RWPE1 (cell line): Measurements from ENCODE around the gene S1PR5.
"Not testable (repeated sequence)": the region's sequence is repeated elsewhere in the genome, so short reads cannot be mapped to it uniquely, and the experiment has no call there.

Experiments used
- CTCF ChIA-PET: fragments of 350-600 bp; sonication (Branson Sonifier 250); formaldehyde crosslinking; extraction: SDS; loops from one replicate; lab custom pipeline; 2021; lab: Yijun Ruan, JAX
- POLR2A ChIA-PET: fragments of 400-600 bp; formaldehyde crosslinking; extraction: SDS; loops from one replicate; lab custom pipeline; 2020; ENCODE audit warnings: antibody characterized with exemption; ENCODE audit not compliant: low non-redundant PET; lab: Yijun Ruan, JAX
- DNase-seq: peaks from one replicate; pipeline ENCODE4 v3.0.0; 2012; ENCODE audit warnings: low spot score
- H3K27ac ChIP-seq: fragments of 450-650 bp; 2 replicates; pipeline ENCODE4 v1.5.1; 2017
- TF ChIP-seq, protein P1 (sequence below): fragments of 450-650 bp; conservative IDR thresholded peaks from 2 replicates; pipeline ENCODE4 v1.5.1; 2017; ENCODE audit warnings: low read depth, mild to moderate bottlenecking

Gene S1PR5

DNA sequence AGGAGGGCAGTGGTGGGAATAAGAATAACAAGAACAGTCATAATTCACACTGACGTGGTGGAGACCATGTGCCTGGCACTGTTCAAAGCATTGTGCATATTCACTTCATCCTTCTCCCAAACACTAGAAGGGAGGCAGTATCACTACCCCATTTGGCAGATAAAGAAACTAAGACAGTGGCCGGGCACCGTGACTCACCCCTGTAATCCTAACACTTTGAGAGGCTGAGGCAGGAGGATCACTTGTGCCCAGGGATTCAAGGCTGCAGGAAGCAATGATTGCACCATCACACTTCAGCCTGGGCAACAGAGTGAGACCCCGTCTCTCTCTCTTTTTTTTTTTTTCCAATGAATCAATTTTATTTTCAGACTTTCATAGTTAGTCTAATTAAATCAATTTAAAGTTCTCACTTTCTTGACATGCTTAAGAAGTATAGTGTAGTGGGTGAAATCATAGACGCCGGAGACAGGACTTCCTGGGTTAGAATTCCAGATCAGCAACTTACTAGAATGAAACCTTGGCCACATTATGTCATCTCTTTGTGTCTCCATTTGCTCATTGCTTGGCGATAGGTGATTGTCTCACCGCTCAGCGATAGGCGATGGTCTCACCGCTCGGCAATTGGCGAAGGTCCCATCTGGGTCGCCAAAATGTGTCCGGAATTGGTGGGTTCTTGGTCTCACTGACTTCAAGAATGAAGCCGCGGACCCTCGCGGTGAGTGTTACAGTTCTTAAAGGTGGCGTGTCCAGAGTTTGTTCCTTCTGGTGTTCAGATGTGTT lies 21.1 kb upstream of the S1PR5 start:
- no peak for DNase-seq
- CTCF ChIA-PET: no interaction called here
- TF ChIP-seq, protein P1, sequence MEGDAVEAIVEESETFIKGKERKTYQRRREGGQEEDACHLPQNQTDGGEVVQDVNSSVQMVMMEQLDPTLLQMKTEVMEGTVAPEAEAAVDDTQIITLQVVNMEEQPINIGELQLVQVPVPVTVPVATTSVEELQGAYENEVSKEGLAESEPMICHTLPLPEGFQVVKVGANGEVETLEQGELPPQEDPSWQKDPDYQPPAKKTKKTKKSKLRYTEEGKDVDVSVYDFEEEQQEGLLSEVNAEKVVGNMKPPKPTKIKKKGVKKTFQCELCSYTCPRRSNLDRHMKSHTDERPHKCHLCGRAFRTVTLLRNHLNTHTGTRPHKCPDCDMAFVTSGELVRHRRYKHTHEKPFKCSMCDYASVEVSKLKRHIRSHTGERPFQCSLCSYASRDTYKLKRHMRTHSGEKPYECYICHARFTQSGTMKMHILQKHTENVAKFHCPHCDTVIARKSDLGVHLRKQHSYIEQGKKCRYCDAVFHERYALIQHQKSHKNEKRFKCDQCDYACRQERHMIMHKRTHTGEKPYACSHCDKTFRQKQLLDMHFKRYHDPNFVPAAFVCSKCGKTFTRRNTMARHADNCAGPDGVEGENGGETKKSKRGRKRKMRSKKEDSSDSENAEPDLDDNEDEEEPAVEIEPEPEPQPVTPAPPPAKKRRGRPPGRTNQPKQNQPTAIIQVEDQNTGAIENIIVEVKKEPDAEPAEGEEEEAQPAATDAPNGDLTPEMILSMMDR: no peak
- POLR2A ChIA-PET: interaction anchor here (0.6 kb wide), 1 partner anchor 14 kb away, joined by 3 read pairs; no protein-coding TSS in a partner anchor
- H3K27ac ChIP-seq: no peak overlapping the region

DNA sequence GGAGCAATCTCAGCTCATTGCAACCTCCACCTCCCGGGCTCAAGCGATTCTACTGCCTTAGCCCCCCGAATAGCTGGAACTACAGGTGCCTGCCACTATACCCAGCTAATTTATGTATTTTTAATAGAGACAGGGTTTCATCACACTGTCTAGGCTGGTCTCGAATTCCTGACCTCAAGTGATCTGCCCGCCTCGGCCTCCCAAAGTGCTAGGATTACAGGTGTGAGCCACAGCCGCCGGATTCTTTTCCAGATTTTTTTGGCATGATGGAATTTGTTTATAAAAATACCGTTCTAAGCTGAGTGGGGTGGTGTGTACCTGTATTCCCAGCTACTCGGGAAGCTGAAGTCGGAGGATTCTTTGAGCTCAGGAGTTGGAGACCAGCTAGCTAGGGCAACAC lies 20.4 kb upstream of the S1PR5 start:
- TF ChIP-seq, protein P1: no peak
- POLR2A ChIA-PET: interaction anchor here (0.6 kb wide), 1 partner anchor 15 kb away, joined by 3 read pairs; no protein-coding TSS in a partner anchor
- no peak for DNase-seq
- no peak overlapping the region for H3K27ac ChIP-seq
- CTCF ChIA-PET: no interaction called here

GRCh38 chr19:10535613-10536012 lies 18.4 kb upstream of the S1PR5 start:
- ChIA-PET CTCF (interaction anchor here (0.6 kb wide), 4 partner anchors 11 to 113 kb away, joined by 3 to 5 read pairs (median 3); no protein-coding TSS in a partner anchor), POLR2A (interaction anchor here (0.6 to 0.8 kb wide), 4 partner anchors 16 to 39 kb away, joined by 4 to 9 read pairs (median 6); partner anchors contain the start of gene KRI1)
- DNase-seq: peak; percentile 89
- TF ChIP-seq, protein P1: no peak
- peak overlapping the region; percentile 97 for H3K27ac ChIP-seq

DNA sequence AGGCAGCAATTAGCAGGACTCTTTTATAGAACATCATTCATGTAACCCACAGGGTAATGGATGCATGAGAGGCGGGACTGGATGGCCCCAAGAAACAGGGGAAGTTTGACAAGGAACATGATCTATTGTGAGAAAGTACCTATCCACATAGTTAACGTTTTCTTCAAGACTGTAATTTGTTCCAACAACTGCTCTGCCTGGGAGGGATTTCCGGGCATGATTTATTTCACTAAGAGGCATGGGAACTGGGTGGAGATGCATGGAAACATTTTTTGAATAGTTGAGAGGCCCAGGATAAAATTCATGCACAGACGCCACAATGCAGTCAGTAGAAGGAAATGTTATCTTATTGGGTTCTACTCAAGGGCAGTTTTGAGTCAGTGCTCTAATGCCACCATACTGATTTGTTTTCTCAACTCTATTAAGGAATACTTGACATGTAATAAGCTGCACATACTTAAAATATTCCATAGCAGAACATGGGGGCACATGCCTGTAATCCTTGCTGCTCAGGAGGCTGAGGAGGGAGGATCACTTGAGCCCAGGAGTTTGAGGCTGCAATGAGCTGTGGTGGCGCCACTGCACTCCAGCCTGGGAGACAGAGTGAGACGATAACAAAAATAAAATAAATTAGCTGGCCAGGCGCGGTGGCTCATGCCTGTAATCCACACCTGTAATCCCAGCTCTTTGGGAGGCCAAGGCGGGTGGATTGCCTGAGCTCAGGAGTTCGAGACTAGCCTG lies 16.6 kb upstream of the S1PR5 start:
- ChIA-PET CTCF (interaction anchor here (0.6 kb wide), 1 partner anchor 218 kb away, joined by 3 read pairs; no protein-coding TSS in a partner anchor), POLR2A (interaction anchor here (0.7 kb wide), 1 partner anchor 173 kb away, joined by 7 read pairs; no protein-coding TSS in a partner anchor)
- H3K27ac ChIP-seq: peak overlapping the region; percentile 97
- TF ChIP-seq, protein P1: no peak
- peak; percentile 71 for DNase-seq

GRCh38 chr19:10532457-10532856 lies 15.2 kb upstream of the S1PR5 start:
- TF ChIP-seq, protein P1: no peak
- ChIA-PET CTCF (interaction anchor here (0.6 to 1.7 kb wide), 2 partner anchors 10 to 133 kb away, joined by 4 read pairs; no protein-coding TSS in a partner anchor), POLR2A (no interaction called here)
- peak overlapping the region; percentile 97 for H3K27ac ChIP-seq
- no peak for DNase-seq

DNA sequence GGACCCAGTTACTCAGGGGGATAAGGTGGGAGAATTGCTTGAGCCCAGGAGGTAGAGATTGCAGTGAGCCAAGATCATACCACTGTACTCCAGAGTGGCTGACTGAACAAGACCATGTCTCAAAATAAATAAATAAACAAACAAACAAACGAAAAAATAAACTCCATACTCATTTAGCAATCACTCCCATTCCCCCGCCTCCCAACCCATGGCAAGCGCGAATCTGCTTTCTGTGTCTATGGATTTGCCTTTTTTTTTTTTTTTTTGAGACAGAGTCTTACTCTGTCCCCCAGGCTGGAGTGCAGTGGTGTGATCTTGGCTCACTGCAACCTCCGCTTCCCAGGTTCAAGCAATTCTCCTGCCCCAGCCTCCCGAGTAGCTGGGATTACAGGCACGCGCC lies 9.6 kb upstream of the S1PR5 start:
- POLR2A ChIA-PET, H3K27ac ChIP-seq, DNase-seq, CTCF ChIA-PET: not testable (repeated sequence)
